GM18858 (cell line): Measurements from ENCODE around the gene ITGA11.

Experiments used
- ATAC-seq: cut with Tn5 transposase; IDR thresholded peaks from one replicate; pipeline ENCODE4 v1.9.1; 2021; ENCODE audit not compliant: unreplicated experiment

ITGA11 gene

GRCh38 chr15:68333775-68334470, 98.0 kb downstream of the ITGA11 start:
- no peak for ATAC-seq

GRCh38 chr15:68332266-68332665, 99.7 kb downstream of the ITGA11 start:
- no peak for ATAC-seq

GRCh38 chr15:68330901-68331300, 101.1 kb downstream of the ITGA11 start:
- no peak for ATAC-seq

GRCh38 chr15:68330416-68330815, 101.5 kb downstream of the ITGA11 start:
- ATAC-seq, result no peak

- ATAC-seq, result no peak
Observed at GRCh38 chr15:68328964-68329363, 103.0 kb downstream of the ITGA11 start.

- no peak for ATAC-seq
Observed at GRCh38 chr15:68328443-68328842, 103.5 kb downstream of the ITGA11 start.

GRCh38 chr15:68326711-68327354, 105.1 kb downstream of the ITGA11 start:
- no peak for ATAC-seq

GRCh38 chr15:68325726-68326125, 106.2 kb downstream of the ITGA11 start:
- ATAC-seq, result no peak

- no peak for ATAC-seq
Observed at GRCh38 chr15:68322796-68323195, 109.2 kb downstream of the ITGA11 start.

GRCh38 chr15:68321229-68321628, 110.7 kb downstream of the ITGA11 start:
- no peak for ATAC-seq

- ATAC-seq, result no peak
Observed at GRCh38 chr15:68319997-68320396, 112.0 kb downstream of the ITGA11 start.

- no peak for ATAC-seq
Observed at GRCh38 chr15:68318931-68319909, 112.7 kb downstream of the ITGA11 start.

GRCh38 chr15:68318008-68318835, 113.7 kb downstream of the ITGA11 start:
- ATAC-seq, result no peak

GRCh38 chr15:68317281-68318007, 114.5 kb downstream of the ITGA11 start:
- ATAC-seq, result no peak

- no peak for ATAC-seq
Observed at GRCh38 chr15:68316061-68316804, 115.7 kb downstream of the ITGA11 start.

GRCh38 chr15:68315495-68316031, 116.4 kb downstream of the ITGA11 start:
- ATAC-seq, result no peak

- no peak for ATAC-seq
Observed at GRCh38 chr15:68315035-68315434, 116.9 kb downstream of the ITGA11 start.

GRCh38 chr15:68314563-68314962, 117.4 kb downstream of the ITGA11 start:
- no peak for ATAC-seq
